ENCODE measurements around the gene SORCS1. TPM values are rescaled to one million over a fixed set of nuclear protein-coding genes. Genes with fewer than 3 reads are reported as not detected.

The SORCS1 gene
- total RNA-seq, 4 donors from 2014 or later, result 0.40 to 5.1 (median 2.5) TPM

- Histone ChIP-seq H3K4me3 (no peak overlapping the region), H3K36me3 (no peaks in the 10 kb centered on the region), H3K9me3 (no peaks in the 10 kb centered on the region), H3K27ac (no peak overlapping the region), H3K4me1 (no peaks in the 10 kb centered on the region), H3K27me3 (no peaks in the 10 kb centered on the region)
- no peak for DNase-seq
- 61 to 69% methylated on average over 3 of the region's 3 CpGs for WGBS, 2 donors (ENCODE audit: low coverage in 1 of 2)
- in situ Hi-C loops (cut with MboI; ENCODE audit: low pct_ligation_motif_present in 1 of 4, low pct_unique_long_range_greater_than_20kb in 1 of 4, low sequenced_read_pairs in 3 of 4), result no loop called here
- intact Hi-C loops (cut with DNase I; ENCODE audit: low total_unique reads), result no loop called here
- TF ChIP-seq CTCF (IDR thresholded peaks at IDR 0.05), result no peak
- TF ChIP-seq EP300 (IDR thresholded peaks at IDR 0.05; ENCODE audit: low read depth), result no peak
- no peak for TF ChIP-seq POLR2A (IDR thresholded peaks at IDR 0.05)
- TF ChIP-seq POLR2AphosphoS5 (IDR thresholded peaks at IDR 0.05), result no peak
Observed at GRCh38 chr10:107054469-107055156, 109.9 kb downstream of the SORCS1 start.

GRCh38 chr10:107051769-107052168 lies 112.7 kb downstream of the SORCS1 start:
- Histone ChIP-seq H3K9me3 (no peaks in the 10 kb centered on the region), H3K4me1 (no peaks in the 10 kb centered on the region), H3K36me3 (no peaks in the 10 kb centered on the region), H3K27ac (no peak overlapping the region), H3K27me3 (no peaks in the 10 kb centered on the region), H3K4me3 (no peak overlapping the region)
- WGBS, 2 donors (ENCODE audit: low coverage in 1 of 2), result 83 to 88% methylated on average over 1 of the region's 1 CpG
- in situ Hi-C loops (cut with MboI; ENCODE audit: low pct_ligation_motif_present in 1 of 4, low pct_unique_long_range_greater_than_20kb in 1 of 4, low sequenced_read_pairs in 3 of 4) (no loop called here), intact Hi-C loops (cut with DNase I; ENCODE audit: low total_unique reads) (no loop called here)
- DNase-seq, result no peak
- no peak for TF ChIP-seq POLR2A (IDR thresholded peaks at IDR 0.05)

GRCh38 chr10:107043461-107043860 lies 121.0 kb downstream of the SORCS1 start:
- 55 to 61% methylated on average over 2 to 3 of the region's 3 CpGs for WGBS, 2 donors (ENCODE audit: low coverage in 1 of 2)
- in situ Hi-C loops (cut with MboI; ENCODE audit: low pct_ligation_motif_present in 1 of 4, low pct_unique_long_range_greater_than_20kb in 1 of 4, low sequenced_read_pairs in 3 of 4), result no loop called here
- intact Hi-C loops (cut with DNase I; ENCODE audit: low total_unique reads), result no loop called here

GRCh38 chr10:107037192-107038122 lies 127.0 kb downstream of the SORCS1 start:
- H3K4me1 ChIP-seq, result no peaks in the 10 kb centered on the region
- intact Hi-C loops (cut with DNase I; ENCODE audit: low total_unique reads), result no loop called here
- no peak for DNase-seq
- H3K27ac ChIP-seq, result no peak overlapping the region
- H3K4me3 ChIP-seq, result no peak overlapping the region
- H3K36me3 ChIP-seq, result no peaks in the 10 kb centered on the region
- 80 to 84% methylated on average over 10 of the region's 10 CpGs for WGBS, 2 donors (ENCODE audit: low coverage in 1 of 2)
- no peaks in the 10 kb centered on the region for H3K27me3 ChIP-seq
- no peaks in the 10 kb centered on the region for H3K9me3 ChIP-seq
- in situ Hi-C loops (cut with MboI; ENCODE audit: low pct_ligation_motif_present in 1 of 4, low pct_unique_long_range_greater_than_20kb in 1 of 4, low sequenced_read_pairs in 3 of 4), result no loop called here
- no peak for TF ChIP-seq POLR2A (IDR thresholded peaks at IDR 0.05)

More at GRCh38 chr10:107043461-107043860, 121.0 kb downstream of the SORCS1 start:
- no peak for DNase-seq
- Histone ChIP-seq H3K4me3 (no peak overlapping the region), H3K4me1 (no peaks in the 10 kb centered on the region), H3K27ac (no peak overlapping the region), H3K27me3 (no peaks in the 10 kb centered on the region), H3K9me3 (no peaks in the 10 kb centered on the region), H3K36me3 (no peaks in the 10 kb centered on the region)
- TF ChIP-seq EP300 (IDR thresholded peaks at IDR 0.05; ENCODE audit: low read depth) (no peak), POLR2A (IDR thresholded peaks at IDR 0.05) (no peak), CTCF (IDR thresholded peaks at IDR 0.05) (no peak), POLR2AphosphoS5 (IDR thresholded peaks at IDR 0.05) (no peak)

- no peak for DNase-seq
- no peaks in the 10 kb centered on the region for H3K27me3 ChIP-seq
- no peaks in the 10 kb centered on the region for H3K36me3 ChIP-seq
- intact Hi-C loops (cut with DNase I; ENCODE audit: low total_unique reads), result no loop called here
- no peaks in the 10 kb centered on the region for H3K4me1 ChIP-seq
- WGBS, 2 donors (ENCODE audit: low coverage in 1 of 2), result 74 to 82% methylated on average over 3 to 5 of the region's 5 CpGs
- no peaks in the 10 kb centered on the region for H3K9me3 ChIP-seq
- H3K27ac ChIP-seq, result no peak overlapping the region
- no peak overlapping the region for H3K4me3 ChIP-seq
- TF ChIP-seq EP300 (IDR thresholded peaks at IDR 0.05; ENCODE audit: low read depth), result no peak
- in situ Hi-C loops (cut with MboI; ENCODE audit: low pct_ligation_motif_present in 1 of 4, low pct_unique_long_range_greater_than_20kb in 1 of 4, low sequenced_read_pairs in 3 of 4), result no loop called here
Observed at GRCh38 chr10:107033799-107034422, 130.6 kb downstream of the SORCS1 start.
